IMR-90 (cell line): ENCODE results near the gene ISCA1. TPM values are rescaled to one million over a fixed set of nuclear protein-coding genes. Genes with fewer than 3 reads are reported as not detected.

ENCODE experiments used
- ATAC-seq: fragments of 200-7000 bp; cut with Tn5 transposase; 2 replicates; pipeline ENCODE4 v1.9.1; 2020; ENCODE audit warnings: low read depth, mild to moderate bottlenecking, moderate library complexity
- BruUV-seq: library from RNA; stranded (reverse); fragments of 400-500 nt; replicated peaks from 2 replicates; lab custom pipeline; 2021; lab: Mats Ljungman, UMichigan
- CTCF ChIA-PET: fragments of 300-600 bp; formaldehyde crosslinking; extraction: SDS; loops from one replicate; lab custom pipeline; 2021; ENCODE audit warnings: antibody characterized with exemption; lab: Yijun Ruan, JAX
- POLR2A ChIA-PET: fragments of 300-600 bp; sonication (Branson Sonifier 250); formaldehyde crosslinking; loops from one replicate; lab custom pipeline; 2022; ENCODE audit warnings: antibody characterized with exemption; ENCODE audit not compliant: unreplicated experiment; lab: Charles Lee
- DNase-seq: peaks from one replicate; pipeline ENCODE4 v3.0.0; 2013
- H2AFZ ChIP-seq: replicated peaks from 2 replicates; pipeline ENCODE3; 2013; ENCODE audit warnings: low read length, mild to moderate bottlenecking; ENCODE audit not compliant: poor library complexity
- H2AK5ac ChIP-seq: 2 replicates; pipeline ENCODE4 v1.6.1; 2013; ENCODE audit warnings: low read depth, low read length, inconsistent platforms
- H2AK9ac ChIP-seq: replicated peaks from 2 replicates; pipeline ENCODE3; 2013; ENCODE audit warnings: mild to moderate bottlenecking, low read depth, low read length, moderate library complexity; ENCODE audit not compliant: poor library complexity
- H2BK120ac ChIP-seq: 2 replicates; pipeline ENCODE4 v1.6.1; 2013; ENCODE audit warnings: low read depth, low read length, inconsistent platforms
- H2BK15ac ChIP-seq: 3 replicates; pipeline ENCODE4 v1.6.1; 2013; ENCODE audit warnings: low read depth, low read length, inconsistent platforms
- H2BK20ac ChIP-seq: 2 replicates; pipeline ENCODE4 v1.6.1; 2013; ENCODE audit warnings: low read depth, mild to moderate bottlenecking, inconsistent platforms, low read length, moderate library complexity
- H2BK5ac ChIP-seq: 2 replicates; pipeline ENCODE4 v1.6.1; 2013; ENCODE audit warnings: mild to moderate bottlenecking, low read depth, low read length, inconsistent platforms; ENCODE audit not compliant: poor library complexity, severe bottlenecking
- H3K14ac ChIP-seq: replicated peaks from 2 replicates; pipeline ENCODE4 v1.6.1; 2013; ENCODE audit warnings: low read depth, low read length, inconsistent platforms
- H3K18ac ChIP-seq: 2 replicates; pipeline ENCODE4 v1.6.1; 2013; ENCODE audit warnings: low read depth, low read length, control low read depth
- H3K23ac ChIP-seq: 2 replicates; pipeline ENCODE4 v1.6.1; 2013; ENCODE audit warnings: low read depth, low read length, inconsistent platforms
- H3K27ac ChIP-seq: 2 replicates; pipeline ENCODE4 v1.5.1; 2013; ENCODE audit warnings: mild to moderate bottlenecking, control low read depth, low read length; ENCODE audit not compliant: insufficient read depth
- H3K27me3 ChIP-seq: 2 replicates; pipeline ENCODE4 v1.6.1; 2013; ENCODE audit warnings: low read length; ENCODE audit not compliant: control insufficient read depth, insufficient read depth
- H3K36me3 ChIP-seq: 2 replicates; pipeline ENCODE4 v1.6.1; 2013; ENCODE audit warnings: low read length, mixed read lengths; ENCODE audit not compliant: control insufficient read depth, insufficient read depth
- H3K4ac ChIP-seq: 2 replicates; pipeline ENCODE4 v1.6.1; 2013; ENCODE audit warnings: low read depth, low read length, inconsistent platforms
- H3K4me1 ChIP-seq: 2 replicates; pipeline ENCODE4 v1.6.1; 2013; ENCODE audit warnings: low read length, mixed read lengths; ENCODE audit not compliant: control insufficient read depth, insufficient read depth
- H3K4me2 ChIP-seq: 2 replicates; pipeline ENCODE4 v1.6.1; 2013; ENCODE audit warnings: low read depth, mild to moderate bottlenecking, control low read depth, low read length, moderate library complexity
- H3K4me3 ChIP-seq: 2 replicates; pipeline ENCODE4 v1.5.1; 2013; ENCODE audit warnings: low read depth, mild to moderate bottlenecking, control low read depth, low read length, moderate library complexity; ENCODE audit not compliant: insufficient read depth
- H3K56ac ChIP-seq: 2 replicates; pipeline ENCODE4 v1.6.1; 2013; ENCODE audit warnings: low read length, inconsistent platforms; ENCODE audit not compliant: insufficient read depth; ENCODE audit errors: extremely low read depth
- H3K79me1 ChIP-seq, 2 experiments: 2 replicates each; pipeline ENCODE4 v1.6.1; 2013; ENCODE audit warnings: low read length in 2 of 2, inconsistent platforms in 1 of 2, low read depth in 1 of 2
- H3K9ac ChIP-seq: 2 replicates; pipeline ENCODE4 v1.6.1; 2013; ENCODE audit warnings: low read depth, low read length, control low read depth
- H3K9me1 ChIP-seq: 2 replicates; pipeline ENCODE4 v1.6.1; 2013; ENCODE audit warnings: low read length, inconsistent platforms; ENCODE audit not compliant: insufficient read depth
- H3K9me3 ChIP-seq: 2 replicates; pipeline ENCODE4 v1.6.1; 2013; ENCODE audit warnings: low read length; ENCODE audit not compliant: control insufficient read depth, insufficient read depth
- H4K20me1 ChIP-seq: 2 replicates; pipeline ENCODE4 v1.6.1; 2013; ENCODE audit warnings: low read length, inconsistent platforms; ENCODE audit not compliant: insufficient read depth
- H4K5ac ChIP-seq: 2 replicates; pipeline ENCODE4 v1.6.1; 2013; ENCODE audit warnings: mild to moderate bottlenecking, low read depth, low read length, control low read depth
- H4K8ac ChIP-seq, 2 experiments: 2 replicates each; pipeline ENCODE4 v1.6.1; 2013; ENCODE audit warnings: low read depth in 2 of 2, low read length in 2 of 2, control low read depth in 1 of 2, inconsistent platforms in 1 of 2
- H4K91ac ChIP-seq: 2 replicates; pipeline ENCODE4 v1.6.1; 2013; ENCODE audit warnings: low read depth, low read length, inconsistent platforms; ENCODE audit not compliant: insufficient read depth
- BHLHE40 ChIP-seq: fragments of 150-350 bp; IDR thresholded peaks from 2 replicates; pipeline ENCODE4 v1.6.1; 2016; ENCODE audit warnings: mild to moderate bottlenecking, low read depth, low read length
- CEBPB ChIP-seq: IDR thresholded peaks from 2 replicates; pipeline ENCODE4 v1.6.1; 2012; ENCODE audit warnings: low read depth, low read length, improper control_type of control experiment
- CHD1 ChIP-seq: IDR thresholded peaks from 2 replicates; pipeline ENCODE4 v1.6.1; 2012; ENCODE audit warnings: low read depth, low read length, improper control_type of control experiment
- FOS ChIP-seq: fragments of 150-350 bp; IDR thresholded peaks from 2 replicates; pipeline ENCODE4 v1.6.1; 2016; ENCODE audit warnings: low read depth, low read length
- MAFK ChIP-seq: IDR thresholded peaks from 2 replicates; pipeline ENCODE4 v1.6.1; 2012; ENCODE audit warnings: low read depth, low read length, improper control_type of control experiment
- MAZ ChIP-seq: IDR thresholded peaks from 2 replicates; pipeline ENCODE4 v1.6.1; 2012; ENCODE audit warnings: low read depth, mild to moderate bottlenecking, low read length, improper control_type of control experiment, moderate library complexity, borderline replicate concordance
- MXI1 ChIP-seq: IDR thresholded peaks from 2 replicates; pipeline ENCODE4 v1.6.1; 2012; ENCODE audit warnings: low read depth, mild to moderate bottlenecking, low read length, moderate library complexity, borderline replicate concordance
- NFE2L2 ChIP-seq: fragments of 150-350 bp; IDR thresholded peaks from 2 replicates; pipeline ENCODE4 v1.6.1; 2016; ENCODE audit warnings: low read depth, mild to moderate bottlenecking, low read length
- POLR2A ChIP-seq: IDR thresholded peaks from 2 replicates; pipeline ENCODE4 v1.6.1; 2012; ENCODE audit warnings: mild to moderate bottlenecking, low read depth, low read length
- RAD21 ChIP-seq: IDR thresholded peaks from 2 replicates; pipeline ENCODE4 v1.6.1; 2012; ENCODE audit warnings: low read length, improper control_type of control experiment
- RCOR1 ChIP-seq: IDR thresholded peaks from 2 replicates; pipeline ENCODE4 v1.6.1; 2012; ENCODE audit warnings: mild to moderate bottlenecking, low read length, improper control_type of control experiment; ENCODE audit not compliant: insufficient replicate concordance
- RFX5 ChIP-seq: IDR thresholded peaks from 2 replicates; pipeline ENCODE4 v1.8.0; 2012; ENCODE audit warnings: low read depth, mild to moderate bottlenecking, low read length, moderate library complexity
- SMC3 ChIP-seq: fragments of 150-350 bp; IDR thresholded peaks from 2 replicates; pipeline ENCODE4 v1.6.1; 2016; ENCODE audit warnings: low read depth, mild to moderate bottlenecking, antibody characterized with exemption, low read length, moderate library complexity
- USF2 ChIP-seq: fragments of 150-350 bp; IDR thresholded peaks from 2 replicates; pipeline ENCODE4 v1.6.1; 2017; ENCODE audit warnings: mild to moderate bottlenecking, antibody characterized with exemption, low read length, low read depth
- WGBS, 2 experiments: methylation state at CpG; one replicate each; pipeline versions ENCODE4 v1.1.5 to v1.1.7; 2013; ENCODE audit warnings: missing lambda C conversion rate in 2 of 2; ENCODE audit not compliant: insufficient read length in 1 of 2; ENCODE audit errors: extremely low coverage in 2 of 2; 5-methylcytosine and 5-hydroxymethylcytosine counted together
- dilution Hi-C: fragments of 300-500 bp; cut with HindIII; formaldehyde crosslinking; loops from one replicate; pipeline ENCODE4 v1.14.3; 2018; ENCODE audit warnings: low sequenced_read_pairs; ENCODE audit not compliant: unreplicated experiment
- in situ Hi-C: fragments of 300-500 bp; cut with MboI; formaldehyde crosslinking; loops from 3 replicates; pipeline ENCODE4 v1.14.3; 2019; ENCODE audit warnings: low sequenced_read_pairs, inconsistent platforms, mixed read lengths
- intact Hi-C: fragments of 100-400 bp; cut with micrococcal nuclease; formaldehyde crosslinking; loops from 2 replicates; pipeline ENCODE4 v1.10.0; 2022
- polyA plus RNA-seq, 3 experiments: library from polyadenylated mRNA; depleted of rRNA; stranded (reverse); fragments of >200 nt; gene quantifications; 2 replicates each; pipeline ENCODE4 v1.2.3, GENCODE V29; 2012; ENCODE audit warnings: low replicate concordance in 1 of 3
- total RNA-seq: library from RNA; depleted of rRNA; stranded (reverse); fragments of >200 nt; gene quantifications from 2 replicates; pipeline ENCODE4 v1.2.3, GENCODE V29; 2012
- TF ChIP-seq, protein P1 (sequence below): fragments of 150-350 bp; IDR thresholded peaks from 2 replicates; pipeline ENCODE4 v1.6.1; 2016; ENCODE audit warnings: low read depth, mild to moderate bottlenecking, low read length, moderate library complexity, borderline replicate concordance
- TF ChIP-seq, protein P2 (sequence below): conservative IDR thresholded peaks from 2 replicates; pipeline ENCODE4 v1.5.1; 2012; ENCODE audit warnings: mild to moderate bottlenecking, low read depth, low read length, improper control_type of control experiment

ISCA1 gene
- total and polyA plus RNA-seq, 2 of the 4 experiments (the other 2 are of a cell fraction): 14.7 to 15.1 TPM

DNA sequence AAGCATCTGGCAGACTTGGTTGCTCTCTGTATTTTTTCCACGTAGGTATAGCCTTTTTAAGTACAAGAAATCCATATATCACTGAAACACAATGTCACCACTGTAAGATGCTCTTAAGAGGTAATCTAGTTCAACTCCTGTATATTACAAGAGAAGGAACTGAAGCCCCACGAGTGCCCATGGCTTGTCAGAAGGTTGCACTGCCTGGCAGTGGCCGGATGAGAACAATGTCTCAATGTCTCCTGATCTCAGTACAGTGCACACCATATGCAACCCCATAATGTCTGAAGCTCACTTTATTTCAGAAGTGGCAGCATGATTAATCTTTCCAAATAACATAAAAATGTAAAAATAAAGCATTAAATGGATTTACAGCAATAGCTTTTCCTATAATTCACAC, 44.2 kb upstream of the ISCA1 start:
- no peaks in the 10 kb centered on the region for H3K27me3 ChIP-seq
- in situ Hi-C loops (no loop called here), dilution Hi-C loops (no loop called here), intact Hi-C loops (no loop called here)
- no peak overlapping the region for H2BK5ac ChIP-seq
- peaks cover 29% of the 10 kb centered on the region for H3K36me3 ChIP-seq
- H3K23ac ChIP-seq: no peak overlapping the region
- no peak overlapping the region for H2AK5ac ChIP-seq
- H3K27ac ChIP-seq: no peak overlapping the region
- no peak overlapping the region for H4K8ac ChIP-seq
- H3K9me1 ChIP-seq: peaks cover 5% of the 10 kb centered on the region; the same call in 1 of the 2 replicates
- H4K5ac ChIP-seq: no peak overlapping the region
- POLR2A ChIA-PET: no interaction called here
- BruUV-seq: no TSS peak
- CTCF ChIA-PET: no interaction called here
- no peak overlapping the region for H3K18ac ChIP-seq
- no peak overlapping the region for H4K91ac ChIP-seq
- H2BK120ac ChIP-seq: no peak overlapping the region
- H2BK20ac ChIP-seq: no peak overlapping the region
- no peak overlapping the region for H3K14ac ChIP-seq
- no peak overlapping the region for H3K9ac ChIP-seq
- H2AK9ac ChIP-seq: no peak overlapping the region
- H2BK15ac ChIP-seq: no peak overlapping the region
- TF ChIP-seq POLR2A: no peak
- TF ChIP-seq, protein P1, sequence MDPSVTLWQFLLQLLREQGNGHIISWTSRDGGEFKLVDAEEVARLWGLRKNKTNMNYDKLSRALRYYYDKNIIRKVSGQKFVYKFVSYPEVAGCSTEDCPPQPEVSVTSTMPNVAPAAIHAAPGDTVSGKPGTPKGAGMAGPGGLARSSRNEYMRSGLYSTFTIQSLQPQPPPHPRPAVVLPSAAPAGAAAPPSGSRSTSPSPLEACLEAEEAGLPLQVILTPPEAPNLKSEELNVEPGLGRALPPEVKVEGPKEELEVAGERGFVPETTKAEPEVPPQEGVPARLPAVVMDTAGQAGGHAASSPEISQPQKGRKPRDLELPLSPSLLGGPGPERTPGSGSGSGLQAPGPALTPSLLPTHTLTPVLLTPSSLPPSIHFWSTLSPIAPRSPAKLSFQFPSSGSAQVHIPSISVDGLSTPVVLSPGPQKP: no peak
- no peak for TF ChIP-seq SMC3
- TF ChIP-seq RCOR1: no peak
- no peak for TF ChIP-seq MXI1
- no peak for TF ChIP-seq CEBPB
- TF ChIP-seq RFX5: no peak
- no peak for TF ChIP-seq FOS
- no peak for TF ChIP-seq RAD21
- no peak for TF ChIP-seq MAFK
- TF ChIP-seq, protein P2, sequence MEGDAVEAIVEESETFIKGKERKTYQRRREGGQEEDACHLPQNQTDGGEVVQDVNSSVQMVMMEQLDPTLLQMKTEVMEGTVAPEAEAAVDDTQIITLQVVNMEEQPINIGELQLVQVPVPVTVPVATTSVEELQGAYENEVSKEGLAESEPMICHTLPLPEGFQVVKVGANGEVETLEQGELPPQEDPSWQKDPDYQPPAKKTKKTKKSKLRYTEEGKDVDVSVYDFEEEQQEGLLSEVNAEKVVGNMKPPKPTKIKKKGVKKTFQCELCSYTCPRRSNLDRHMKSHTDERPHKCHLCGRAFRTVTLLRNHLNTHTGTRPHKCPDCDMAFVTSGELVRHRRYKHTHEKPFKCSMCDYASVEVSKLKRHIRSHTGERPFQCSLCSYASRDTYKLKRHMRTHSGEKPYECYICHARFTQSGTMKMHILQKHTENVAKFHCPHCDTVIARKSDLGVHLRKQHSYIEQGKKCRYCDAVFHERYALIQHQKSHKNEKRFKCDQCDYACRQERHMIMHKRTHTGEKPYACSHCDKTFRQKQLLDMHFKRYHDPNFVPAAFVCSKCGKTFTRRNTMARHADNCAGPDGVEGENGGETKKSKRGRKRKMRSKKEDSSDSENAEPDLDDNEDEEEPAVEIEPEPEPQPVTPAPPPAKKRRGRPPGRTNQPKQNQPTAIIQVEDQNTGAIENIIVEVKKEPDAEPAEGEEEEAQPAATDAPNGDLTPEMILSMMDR: no peak
- TF ChIP-seq NFE2L2: no peak
- TF ChIP-seq USF2: no peak
- TF ChIP-seq MAZ: no peak
- no peak for TF ChIP-seq BHLHE40
- no peak for TF ChIP-seq CHD1
- peaks cover 15% of the 10 kb centered on the region for H3K4me1 ChIP-seq
- DNase-seq: no peak
- H3K4ac ChIP-seq: no peak overlapping the region
- no peaks in the 10 kb centered on the region for H3K9me3 ChIP-seq
- H3K4me3 ChIP-seq: no peak overlapping the region
- peaks cover 7 to 17% of the 10 kb centered on the region in 2 experiments for H3K79me1 ChIP-seq
- ATAC-seq: no peak
- WGBS, 2 experiments: no CpG with 5 or more reads among the region's 3 CpGs
- no peak overlapping the region for H3K4me2 ChIP-seq
- no peak overlapping the region for H2AFZ ChIP-seq
- no peak overlapping the region for H3K56ac ChIP-seq
- no peaks in the 10 kb centered on the region for H4K20me1 ChIP-seq
